ENCODE data around the gene EIF3I. TPM values are rescaled to one million over a fixed set of nuclear protein-coding genes. Genes with fewer than 3 reads are reported as not detected.

EIF3I gene
- total RNA-seq (183 TPM), polyA plus RNA-seq (ENCODE audit: insufficient read depth in 1 of 8, insufficient read length in 8 of 8, low replicate concordance in 1 of 8) (100 to 1,000 TPM; 159 to 179 (median 175) TPM)
- long read RNA-seq, donor 1, transcript EIF3I-202 (11 exons, 1,458 nt), result major isoform, 15 of 25 reads
- long read RNA-seq, donor 1, partial matches to known transcripts, result 10 of 25 reads
- long read RNA-seq, donor 1, other reads (novel, unspliced or antisense), result 0 of 25 reads
- long read RNA-seq, donor 2, transcript EIF3I-202 (11 exons, 1,458 nt), result major isoform, 9 of 9 reads
- long read RNA-seq, donor 2, partial matches to known transcripts, result 0 of 9 reads
- long read RNA-seq, donor 2, other reads (novel, unspliced or antisense), result 0 of 9 reads
- long read RNA-seq, donor 3, transcript EIF3I-202 (11 exons, 1,458 nt), result major isoform, 43 of 60 reads
- long read RNA-seq, donor 3, partial matches to known transcripts, result 16 of 60 reads
- long read RNA-seq, donor 3, other reads (novel, unspliced or antisense), result 0 of 60 reads
- long read RNA-seq, donor 4, transcript EIF3I-202 (11 exons, 1,458 nt), result major isoform, 33 of 56 reads
- long read RNA-seq, donor 4, partial matches to known transcripts, result 22 of 56 reads
- long read RNA-seq, donor 4, other reads (novel, unspliced or antisense), result 0 of 56 reads
- long read RNA-seq, donor 5, transcript EIF3I-202 (11 exons, 1,458 nt), result major isoform, 71 of 165 reads
- long read RNA-seq, donor 5, partial matches to known transcripts, result 94 of 165 reads
- long read RNA-seq, donor 5, other reads (novel, unspliced or antisense), result 0 of 165 reads
- long read RNA-seq, donor 6, transcript EIF3I-202 (11 exons, 1,458 nt), result major isoform, 57 of 81 reads
- long read RNA-seq, donor 6, partial matches to known transcripts, result 24 of 81 reads
- long read RNA-seq, donor 6, other reads (novel, unspliced or antisense), result 0 of 81 reads
- long read RNA-seq, donor 7, transcript EIF3I-202 (11 exons, 1,458 nt), result major isoform, 45 of 82 reads
- long read RNA-seq, donor 7, partial matches to known transcripts, result 37 of 82 reads
- long read RNA-seq, donor 7, other reads (novel, unspliced or antisense), result 0 of 82 reads
- long read RNA-seq, donor 8, transcript EIF3I-202 (11 exons, 1,458 nt), result major isoform, 36 of 67 reads
- long read RNA-seq, donor 8, partial matches to known transcripts, result 31 of 67 reads
- long read RNA-seq, donor 8, other reads (novel, unspliced or antisense), result 0 of 67 reads
- long read RNA-seq, donor 9, transcript EIF3I-202 (11 exons, 1,458 nt), result major isoform, 32 of 72 reads
- long read RNA-seq, donor 9, partial matches to known transcripts, result 40 of 72 reads
- long read RNA-seq, donor 9, other reads (novel, unspliced or antisense), result 0 of 72 reads
- long read RNA-seq, donor 10, transcript EIF3I-202 (11 exons, 1,458 nt), result major isoform, 65 of 85 reads
- long read RNA-seq, donor 10, partial matches to known transcripts, result 19 of 85 reads
- long read RNA-seq, donor 10, other reads (novel, unspliced or antisense), result 0 of 85 reads
- long read RNA-seq, donor 11, transcript EIF3I-202 (11 exons, 1,458 nt), result major isoform, 43 of 79 reads
- long read RNA-seq, donor 11, partial matches to known transcripts, result 36 of 79 reads
- long read RNA-seq, donor 11, other reads (novel, unspliced or antisense), result 0 of 79 reads

- H3K27ac ChIP-seq (ENCODE audit: low read length), result peak within 1 kb of the TSS; percentile 93
- peak within 1 kb of the TSS; percentile 73 for H3K4me3 ChIP-seq (ENCODE audit: low read length)
- under 1% methylated on average over 35 of the region's 46 CpGs for WGBS (ENCODE audit: insufficient coverage)
- peaks cover 51% of the 10 kb centered on the region for H3K36me3 ChIP-seq (ENCODE audit: control insufficient read depth, insufficient read depth, low read length)
- DNase-seq, result peak; percentile 98
- H3K4me1 ChIP-seq (ENCODE audit: control insufficient read depth, insufficient read depth, low read length), result peaks cover 23% of the 10 kb centered on the region
- no peaks in the 10 kb centered on the region for H3K27me3 ChIP-seq (ENCODE audit: control insufficient read depth, insufficient read depth, low read length)
- no peaks in the 10 kb centered on the region for H3K9me3 ChIP-seq (replicated peaks; ENCODE audit: control insufficient read depth, low read depth, low read length)
Measured at GRCh38 chr1:32221980-32222755, at the start of gene EIF3I, which contains the start of gene TMEM234. Gene EIF3I (plus strand): TSS chr1:32222407. CDS start chr1:32222442, 35 bp downstream. Gene TMEM234 (minus strand): TSS chr1:32222353. CDS start chr1:32222322, 31 bp downstream.

- no peak overlapping the region for H3K27ac ChIP-seq (ENCODE audit: low read length)
- 80% methylated on average over 1 of the region's 1 CpG for WGBS (ENCODE audit: insufficient coverage)
- H3K36me3 ChIP-seq (ENCODE audit: control insufficient read depth, insufficient read depth, low read length), result peaks cover 63% of the 10 kb centered on the region
- H3K27me3 ChIP-seq (ENCODE audit: control insufficient read depth, insufficient read depth, low read length), result no peaks in the 10 kb centered on the region
- DNase-seq, result no peak
- H3K9me3 ChIP-seq (replicated peaks; ENCODE audit: control insufficient read depth, low read depth, low read length), result no peaks in the 10 kb centered on the region
- H3K4me1 ChIP-seq (ENCODE audit: control insufficient read depth, insufficient read depth, low read length), result no peaks in the 10 kb centered on the region
- H3K4me3 ChIP-seq (ENCODE audit: low read length), result no peak overlapping the region
Measured at GRCh38 chr1:32172621-32173245, 49.5 kb upstream of the EIF3I start.

- H3K36me3 ChIP-seq (ENCODE audit: control insufficient read depth, insufficient read depth, low read length), result peaks cover 31% of the 10 kb centered on the region
Measured at GRCh38 chr1:32178380-32179192, 43.6 kb upstream of the EIF3I start.

GRCh38 chr1:32179193-32179442, 43.1 kb upstream of the EIF3I start:
- Histone ChIP-seq H3K4me3 (ENCODE audit: low read length) (peak overlapping the region; percentile 94), H3K27me3 (ENCODE audit: control insufficient read depth, insufficient read depth, low read length) (no peaks in the 10 kb centered on the region), H3K27ac (ENCODE audit: low read length) (peak overlapping the region; percentile 98), H3K9me3 (replicated peaks; ENCODE audit: control insufficient read depth, low read depth, low read length) (no peaks in the 10 kb centered on the region), H3K4me1 (ENCODE audit: control insufficient read depth, insufficient read depth, low read length) (peaks cover 27% of the 10 kb centered on the region), H3K36me3 (ENCODE audit: control insufficient read depth, insufficient read depth, low read length) (peaks cover 30% of the 10 kb centered on the region)
- WGBS (ENCODE audit: insufficient coverage), result 13% methylated on average over 1 of the region's 7 CpGs
- no peak for DNase-seq

More at GRCh38 chr1:32178380-32179192, 43.6 kb upstream of the EIF3I start:
- Histone ChIP-seq H3K27ac (ENCODE audit: low read length) (peak overlapping the region; percentile 98), H3K4me1 (ENCODE audit: control insufficient read depth, insufficient read depth, low read length) (peaks cover 27% of the 10 kb centered on the region), H3K9me3 (replicated peaks; ENCODE audit: control insufficient read depth, low read depth, low read length) (no peaks in the 10 kb centered on the region), H3K27me3 (ENCODE audit: control insufficient read depth, insufficient read depth, low read length) (no peaks in the 10 kb centered on the region), H3K4me3 (ENCODE audit: low read length) (no peak overlapping the region)
- no peak for DNase-seq
- 67% methylated on average over 3 of the region's 7 CpGs for WGBS (ENCODE audit: insufficient coverage)

- Histone ChIP-seq H3K27me3 (ENCODE audit: control insufficient read depth, insufficient read depth, low read length) (no peaks in the 10 kb centered on the region), H3K4me3 (ENCODE audit: low read length) (peak within 1 kb of the TSS; percentile 94), H3K36me3 (ENCODE audit: control insufficient read depth, insufficient read depth, low read length) (peaks cover 35% of the 10 kb centered on the region), H3K27ac (ENCODE audit: low read length) (peak within 1 kb of the TSS; percentile 98), H3K4me1 (ENCODE audit: control insufficient read depth, insufficient read depth, low read length) (peaks cover 27% of the 10 kb centered on the region), H3K9me3 (replicated peaks; ENCODE audit: control insufficient read depth, low read depth, low read length) (no peaks in the 10 kb centered on the region)
- WGBS (ENCODE audit: insufficient coverage), result under 1% methylated on average over 79 of the region's 79 CpGs
- DNase-seq, result peak; percentile 98
Measured at GRCh38 chr1:32179443-32180185, 42.6 kb upstream of the EIF3I start, which contains the start of gene TXLNA. Gene TXLNA (plus strand): TSS chr1:32179675. CDS start chr1:32180346, 671 bp downstream.

- 4% methylated on average over 26 of the region's 36 CpGs for WGBS (ENCODE audit: insufficient coverage)
- H3K36me3 ChIP-seq (ENCODE audit: control insufficient read depth, insufficient read depth, low read length), result peaks cover 36% of the 10 kb centered on the region
- H3K4me1 ChIP-seq (ENCODE audit: control insufficient read depth, insufficient read depth, low read length), result peaks cover 27% of the 10 kb centered on the region
Measured at GRCh38 chr1:32180186-32181060, 41.8 kb upstream of the EIF3I start.

GRCh38 chr1:32181065-32181464, 41.1 kb upstream of the EIF3I start:
- 60% methylated on average over 9 of the region's 9 CpGs for WGBS (ENCODE audit: insufficient coverage)
- no peak for DNase-seq
- H3K4me1 ChIP-seq (ENCODE audit: control insufficient read depth, insufficient read depth, low read length), result peaks cover 27% of the 10 kb centered on the region
- peaks cover 41% of the 10 kb centered on the region for H3K36me3 ChIP-seq (ENCODE audit: control insufficient read depth, insufficient read depth, low read length)
- H3K27me3 ChIP-seq (ENCODE audit: control insufficient read depth, insufficient read depth, low read length), result no peaks in the 10 kb centered on the region
- H3K4me3 ChIP-seq (ENCODE audit: low read length), result peak overlapping the region; percentile 94
- no peaks in the 10 kb centered on the region for H3K9me3 ChIP-seq (replicated peaks; ENCODE audit: control insufficient read depth, low read depth, low read length)
- H3K27ac ChIP-seq (ENCODE audit: low read length), result peak overlapping the region; percentile 98

More at GRCh38 chr1:32180186-32181060, 41.8 kb upstream of the EIF3I start:
- Histone ChIP-seq H3K27ac (ENCODE audit: low read length) (peak overlapping the region; percentile 98), H3K4me3 (ENCODE audit: low read length) (peak overlapping the region; percentile 94), H3K27me3 (ENCODE audit: control insufficient read depth, insufficient read depth, low read length) (no peaks in the 10 kb centered on the region), H3K9me3 (replicated peaks; ENCODE audit: control insufficient read depth, low read depth, low read length) (no peaks in the 10 kb centered on the region)
- DNase-seq, result peak; percentile 70

Measured in muscle of leg (tissue), 16 donors.